SK-N-SH treated with all-trans-retinoic acid at 6 μM for 48 hours (cell line): Measurements from ENCODE around the gene NF1.

Source experiments
- ATAC-seq: fragments of 200-7000 bp; cut with Tn5 transposase; 3 replicates; pipeline ENCODE4 v1.9.1; 2020; ENCODE audit warnings: mild to moderate bottlenecking, moderate library complexity
- CSDC2 ChIP-seq: fragments of 250-450 bp; sonication (Bioruptor Pico); IDR thresholded peaks from 2 replicates; pipeline ENCODE4 v1.5.0; 2020; ENCODE audit warnings: mild to moderate bottlenecking, moderate library complexity
- CSRNP3 ChIP-seq: fragments of 250-450 bp; sonication (Bioruptor Pico); IDR thresholded peaks from 2 replicates; pipeline ENCODE4 v1.5.1; 2021; ENCODE audit warnings: mild to moderate bottlenecking, moderate library complexity
- ESRRG ChIP-seq: fragments of 250-450 bp; sonication (Bioruptor Pico); IDR thresholded peaks from 2 replicates; pipeline ENCODE4 v1.6.1; 2021; ENCODE audit warnings: mild to moderate bottlenecking
- GLIS3 ChIP-seq: fragments of 250-450 bp; sonication (Bioruptor Pico); IDR thresholded peaks from 2 replicates; pipeline ENCODE4 v1.5.0; 2020; ENCODE audit warnings: mild to moderate bottlenecking, moderate library complexity
- ISL1 ChIP-seq: fragments of 250-450 bp; sonication (Bioruptor Pico); IDR thresholded peaks from 2 replicates; pipeline ENCODE4 v2.1.2; 2022; ENCODE audit warnings: mild to moderate bottlenecking, moderate library complexity
- OSR1 ChIP-seq: fragments of 250-450 bp; sonication (Bioruptor Pico); IDR thresholded peaks from 2 replicates; pipeline ENCODE4 v1.8.0; 2022; ENCODE audit warnings: moderate library complexity, mild to moderate bottlenecking, inconsistent platforms
- POU6F1 ChIP-seq: fragments of 250-450 bp; sonication (Bioruptor Pico); IDR thresholded peaks from 2 replicates; pipeline ENCODE4 v1.8.0; 2021; ENCODE audit warnings: low read depth, mild to moderate bottlenecking, moderate library complexity, borderline replicate concordance
- PPARA ChIP-seq: fragments of 250-450 bp; sonication (Bioruptor Pico); IDR thresholded peaks from 2 replicates; pipeline ENCODE4 v1.5.0; 2020; ENCODE audit warnings: mild to moderate bottlenecking, borderline replicate concordance
- RARB ChIP-seq: fragments of 250-450 bp; sonication (Bioruptor Pico); IDR thresholded peaks from 2 replicates; pipeline ENCODE4 v1.8.0; 2021; ENCODE audit warnings: mild to moderate bottlenecking, moderate library complexity
- SNAI2 ChIP-seq: fragments of 250-450 bp; sonication (Bioruptor Pico); IDR thresholded peaks from 2 replicates; pipeline ENCODE4 v1.5.0; 2020; ENCODE audit warnings: mild to moderate bottlenecking, moderate library complexity
- TCF4 ChIP-seq: fragments of 250-450 bp; sonication (Bioruptor Pico); IDR thresholded peaks from 2 replicates; pipeline ENCODE4 v1.8.0; 2021; ENCODE audit warnings: mild to moderate bottlenecking, moderate library complexity, borderline replicate concordance
- TOX ChIP-seq: fragments of 250-450 bp; sonication (Bioruptor Pico); IDR thresholded peaks from 2 replicates; pipeline ENCODE4 v1.8.0; 2021; ENCODE audit warnings: mild to moderate bottlenecking, moderate library complexity, borderline replicate concordance
- ZC3H10 ChIP-seq: fragments of 250-450 bp; sonication (Bioruptor Pico); IDR thresholded peaks from 2 replicates; pipeline ENCODE4 v1.5.1; 2021; ENCODE audit warnings: mild to moderate bottlenecking, moderate library complexity
- ZFP3 ChIP-seq: fragments of 250-450 bp; sonication (Bioruptor Pico); IDR thresholded peaks from 2 replicates; pipeline ENCODE4 v1.5.0; 2020; ENCODE audit warnings: mild to moderate bottlenecking, moderate library complexity
- ZFP30 ChIP-seq: fragments of 450-650 bp; formaldehyde crosslinking; IDR thresholded peaks from 2 replicates; pipeline ENCODE4 v1.5.0; 2022; ENCODE audit warnings: mild to moderate bottlenecking, moderate library complexity
- ZNF565 ChIP-seq: fragments of 450-650 bp; formaldehyde crosslinking; conservative IDR thresholded peaks from 2 replicates; pipeline ENCODE4 v1.5.0; 2020; ENCODE audit warnings: low read depth, mild to moderate bottlenecking, moderate library complexity
- ZNF70 ChIP-seq: fragments of 450-650 bp; formaldehyde crosslinking; IDR thresholded peaks from 2 replicates; pipeline ENCODE4 v1.5.0; 2020; ENCODE audit warnings: mild to moderate bottlenecking, moderate library complexity
- ZNF8 ChIP-seq: fragments of 450-650 bp; formaldehyde crosslinking; IDR thresholded peaks from 2 replicates; pipeline ENCODE4 v1.5.0; 2020; ENCODE audit warnings: mild to moderate bottlenecking, moderate library complexity
- TF ChIP-seq, protein P1 (sequence below): fragments of 250-450 bp; sonication (Bioruptor Pico); IDR thresholded peaks from 2 replicates; pipeline ENCODE4 v1.8.0; 2020; ENCODE audit warnings: mild to moderate bottlenecking, moderate library complexity, borderline replicate concordance
- TF ChIP-seq, protein P2 (sequence below): fragments of 250-450 bp; sonication (Bioruptor Pico); IDR thresholded peaks from 2 replicates; pipeline ENCODE4 v1.5.1; 2020; ENCODE audit warnings: low read depth, mild to moderate bottlenecking, moderate library complexity

NF1 gene

GRCh38 chr17:31100840-31101459, 6.2 kb downstream of the NF1 start:
- TF ChIP-seq OSR1 (no peak), TOX (CRISPR knock-in tag) (no peak), SNAI2 (no peak), ZFP3 (CRISPR knock-in tag) (no peak)
- ATAC-seq: no peak

- ATAC-seq: no peak
- TF ChIP-seq, protein P1, sequence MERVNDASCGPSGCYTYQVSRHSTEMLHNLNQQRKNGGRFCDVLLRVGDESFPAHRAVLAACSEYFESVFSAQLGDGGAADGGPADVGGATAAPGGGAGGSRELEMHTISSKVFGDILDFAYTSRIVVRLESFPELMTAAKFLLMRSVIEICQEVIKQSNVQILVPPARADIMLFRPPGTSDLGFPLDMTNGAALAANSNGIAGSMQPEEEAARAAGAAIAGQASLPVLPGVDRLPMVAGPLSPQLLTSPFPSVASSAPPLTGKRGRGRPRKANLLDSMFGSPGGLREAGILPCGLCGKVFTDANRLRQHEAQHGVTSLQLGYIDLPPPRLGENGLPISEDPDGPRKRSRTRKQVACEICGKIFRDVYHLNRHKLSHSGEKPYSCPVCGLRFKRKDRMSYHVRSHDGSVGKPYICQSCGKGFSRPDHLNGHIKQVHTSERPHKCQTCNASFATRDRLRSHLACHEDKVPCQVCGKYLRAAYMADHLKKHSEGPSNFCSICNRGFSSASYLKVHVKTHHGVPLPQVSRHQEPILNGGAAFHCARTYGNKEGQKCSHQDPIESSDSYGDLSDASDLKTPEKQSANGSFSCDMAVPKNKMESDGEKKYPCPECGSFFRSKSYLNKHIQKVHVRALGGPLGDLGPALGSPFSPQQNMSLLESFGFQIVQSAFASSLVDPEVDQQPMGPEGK (CRISPR knock-in tag): no peak
- TF ChIP-seq PPARA (CRISPR knock-in tag): no peak
- no peak for TF ChIP-seq RARB (CRISPR knock-in tag)
- TF ChIP-seq OSR1: no peak
- TF ChIP-seq ESRRG (CRISPR knock-in tag): no peak
- TF ChIP-seq ZNF565 (CRISPR knock-in tag): no peak
- no peak for TF ChIP-seq ISL1
- no peak for TF ChIP-seq GLIS3
- TF ChIP-seq POU6F1 (CRISPR knock-in tag): no peak
- no peak for TF ChIP-seq ZFP30 (CRISPR knock-in tag)
- no peak for TF ChIP-seq ZNF8 (CRISPR knock-in tag)
- TF ChIP-seq CSDC2 (CRISPR knock-in tag): no peak
- no peak for TF ChIP-seq SNAI2
- no peak for TF ChIP-seq CSRNP3 (CRISPR knock-in tag)
- TF ChIP-seq, protein P2, sequence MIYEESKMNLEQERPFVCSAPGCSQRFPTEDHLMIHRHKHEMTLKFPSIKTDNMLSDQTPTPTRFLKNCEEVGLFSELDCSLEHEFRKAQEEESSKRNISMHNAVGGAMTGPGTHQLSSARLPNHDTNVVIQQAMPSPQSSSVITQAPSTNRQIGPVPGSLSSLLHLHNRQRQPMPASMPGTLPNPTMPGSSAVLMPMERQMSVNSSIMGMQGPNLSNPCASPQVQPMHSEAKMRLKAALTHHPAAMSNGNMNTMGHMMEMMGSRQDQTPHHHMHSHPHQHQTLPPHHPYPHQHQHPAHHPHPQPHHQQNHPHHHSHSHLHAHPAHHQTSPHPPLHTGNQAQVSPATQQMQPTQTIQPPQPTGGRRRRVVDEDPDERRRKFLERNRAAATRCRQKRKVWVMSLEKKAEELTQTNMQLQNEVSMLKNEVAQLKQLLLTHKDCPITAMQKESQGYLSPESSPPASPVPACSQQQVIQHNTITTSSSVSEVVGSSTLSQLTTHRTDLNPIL: no peak
- TF ChIP-seq, all 23 proteins: peak for 0
These were observed 7.2 kb downstream of the NF1 start for GRCh38 chr17:31101943-31102342.

GRCh38 chr17:31105991-31106390, 11.2 kb downstream of the NF1 start:
- TF ChIP-seq ISL1 (no peak), TCF4 (CRISPR knock-in tag) (no peak), GLIS3 (no peak), ZC3H10 (no peak), PPARA (CRISPR knock-in tag) (no peak), OSR1 (no peak), RARB (CRISPR knock-in tag) (no peak), ESRRG (CRISPR knock-in tag) (no peak), POU6F1 (CRISPR knock-in tag) (no peak), ZNF8 (CRISPR knock-in tag) (no peak), ZFP30 (CRISPR knock-in tag) (no peak), SNAI2 (no peak), ZFP3 (CRISPR knock-in tag) (no peak), ZNF70 (CRISPR knock-in tag) (no peak), ZNF565 (CRISPR knock-in tag) (no peak), CSDC2 (CRISPR knock-in tag) (no peak), TOX (CRISPR knock-in tag) (no peak), CSRNP3 (CRISPR knock-in tag) (no peak)
- TF ChIP-seq, protein P2: no peak
- TF ChIP-seq, all 23 proteins: peak for 0
- ATAC-seq: no peak
